Right lobe of liver (tissue), 4 donors: ENCODE data around the gene MT1H.

Experiments used
- POLR2A ChIP-seq: fragments of 450-650 bp; IDR thresholded peaks from one replicate; pipeline ENCODE4 v1.6.1; 2017; ENCODE audit warnings: antibody characterized with exemption, mild to moderate bottlenecking
- TF ChIP-seq, protein P1 (sequence below), 4 donors: fragments of 200-600 bp in 3 of 4; fragments of 450-650 bp in 1 of 4; IDR thresholded peaks; one replicate each; pipeline versions ENCODE4 v1.5.1 to v1.8.0; 2016 to 2022; ENCODE audit warnings: antibody characterized with exemption in 4 of 4, mild to moderate bottlenecking in 2 of 4
- donor health status: DM: no; HTN: no; CAD: no.
- donor health status: DM: no; HTN: no; CAD: no.
- donor health status: DM: no; HTN: yes; CAD: no.

GRCh38 chr16:56691885-56692284 lies 22.3 kb downstream of the MT1H start:
- TF ChIP-seq, protein P1, sequence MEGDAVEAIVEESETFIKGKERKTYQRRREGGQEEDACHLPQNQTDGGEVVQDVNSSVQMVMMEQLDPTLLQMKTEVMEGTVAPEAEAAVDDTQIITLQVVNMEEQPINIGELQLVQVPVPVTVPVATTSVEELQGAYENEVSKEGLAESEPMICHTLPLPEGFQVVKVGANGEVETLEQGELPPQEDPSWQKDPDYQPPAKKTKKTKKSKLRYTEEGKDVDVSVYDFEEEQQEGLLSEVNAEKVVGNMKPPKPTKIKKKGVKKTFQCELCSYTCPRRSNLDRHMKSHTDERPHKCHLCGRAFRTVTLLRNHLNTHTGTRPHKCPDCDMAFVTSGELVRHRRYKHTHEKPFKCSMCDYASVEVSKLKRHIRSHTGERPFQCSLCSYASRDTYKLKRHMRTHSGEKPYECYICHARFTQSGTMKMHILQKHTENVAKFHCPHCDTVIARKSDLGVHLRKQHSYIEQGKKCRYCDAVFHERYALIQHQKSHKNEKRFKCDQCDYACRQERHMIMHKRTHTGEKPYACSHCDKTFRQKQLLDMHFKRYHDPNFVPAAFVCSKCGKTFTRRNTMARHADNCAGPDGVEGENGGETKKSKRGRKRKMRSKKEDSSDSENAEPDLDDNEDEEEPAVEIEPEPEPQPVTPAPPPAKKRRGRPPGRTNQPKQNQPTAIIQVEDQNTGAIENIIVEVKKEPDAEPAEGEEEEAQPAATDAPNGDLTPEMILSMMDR (IDR thresholded peaks at IDR 0.05): no peak
- TF ChIP-seq POLR2A: no peak
